ENCODE measurements around the gene TFPI.

- TF ChIP-seq CTCF (conservative IDR thresholded peaks at IDR 0.05 in 1 of 2, IDR thresholded peaks at IDR 0.05 in 1 of 2; ENCODE audit: low read depth in 1 of 2, low read length in 2 of 2), result no peak
- TF ChIP-seq EZH2 (IDR thresholded peaks at IDR 0.05; ENCODE audit: low read length, missing control alignments), result no peak
These were observed 34.1 kb downstream of the TFPI start for GRCh38 chr2:187520121-187520624.

All from fibroblast of lung (primary cell).